PC-9 (cell line): ENCODE data around the gene SNRNP27.

Experiments used
- CTCF ChIP-seq: fragments of 200-600 bp; sonication (generic); conservative IDR thresholded peaks from 2 replicates; pipeline ENCODE4 v1.6.1; 2017; ENCODE audit warnings: mixed run types, antibody characterized with exemption, mild to moderate bottlenecking, moderate library complexity
- EZH2 ChIP-seq: fragments of 200-600 bp; sonication (generic); IDR thresholded peaks from 2 replicates; pipeline ENCODE4 v1.8.0; 2017; ENCODE audit warnings: antibody characterized with exemption, low read depth

GRCh38 chr2:69846182-69847067 lies 47.3 kb upstream of the SNRNP27 start:
- no peak for TF ChIP-seq CTCF
- no peak for TF ChIP-seq EZH2
